GM10248 (cell line): ENCODE measurements around the gene SMPD3.

Source experiments
- CTCF ChIA-PET: fragments of 300-600 bp; sonication (Branson Sonifier 250); formaldehyde crosslinking; extraction: SDS; loops from one replicate; lab custom pipeline; 2021; ENCODE audit warnings: antibody characterized with exemption; lab: Yijun Ruan, JAX
- POLR2A ChIA-PET: fragments of 350-650 bp; sonication (Branson Sonifier 250); formaldehyde crosslinking; extraction: SDS; loops from one replicate; lab custom pipeline; 2020; ENCODE audit warnings: antibody characterized with exemption; lab: Yijun Ruan, JAX
- DNase-seq: peaks from one replicate; pipeline ENCODE4 v3.0.0; 2012; ENCODE audit errors: extremely low spot score
- CTCF ChIP-seq: IDR thresholded peaks from 2 replicates; pipeline ENCODE4 v1.5.1; 2012; ENCODE audit warnings: mild to moderate bottlenecking, low read depth; ENCODE audit errors: extremely low read depth, missing control alignments, control extremely low read depth

SMPD3 gene

DNA sequence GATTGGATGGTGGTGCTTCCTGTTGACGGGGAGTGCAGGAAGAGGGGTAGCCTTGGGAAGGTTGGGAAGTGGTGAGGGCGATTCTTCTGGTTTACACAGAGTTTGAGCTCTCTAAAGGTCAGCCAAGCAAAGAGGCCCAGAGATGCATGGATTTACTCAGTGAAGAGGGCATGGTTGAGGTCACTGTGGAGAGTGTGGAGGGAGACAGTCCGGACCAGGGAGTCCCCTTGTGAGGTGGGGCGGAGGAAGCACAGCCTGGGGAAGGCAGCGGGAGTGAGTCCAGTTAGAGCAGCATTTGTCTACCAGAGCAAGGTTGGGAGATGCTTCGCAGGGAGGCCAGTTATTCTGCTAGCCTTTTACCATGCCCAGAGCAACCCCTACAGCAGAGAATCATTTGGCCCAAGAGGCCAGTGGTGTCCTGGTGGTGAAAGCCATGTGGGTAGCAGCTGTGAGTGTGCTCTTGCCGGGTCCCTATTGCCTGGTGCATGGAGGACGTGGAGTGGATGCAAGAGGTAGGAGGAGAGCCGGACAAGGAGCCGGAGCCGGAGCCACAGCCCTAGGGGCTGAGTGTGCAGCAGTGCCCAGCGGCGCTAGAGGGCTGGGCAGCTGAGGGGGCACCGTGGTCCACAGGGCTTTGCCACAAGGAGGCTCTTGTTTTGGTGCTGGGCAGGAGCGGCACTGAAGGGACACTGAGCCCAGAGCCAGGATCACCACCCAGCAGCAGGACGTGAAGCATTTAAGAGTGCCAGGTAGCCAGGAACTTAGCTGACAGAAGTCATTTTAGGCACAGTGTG lies 109.8 kb downstream of the SMPD3 start:
- TF ChIP-seq CTCF = no peak
- no peak for DNase-seq
- POLR2A ChIA-PET = no interaction called here
- CTCF ChIA-PET = interaction anchor here (1.3 to 31.6 kb wide), 5 partner anchors 10 to 81 kb away, joined by 3 to 619 read pairs (median 6); partner anchors contain the start of gene SLC7A6

DNA sequence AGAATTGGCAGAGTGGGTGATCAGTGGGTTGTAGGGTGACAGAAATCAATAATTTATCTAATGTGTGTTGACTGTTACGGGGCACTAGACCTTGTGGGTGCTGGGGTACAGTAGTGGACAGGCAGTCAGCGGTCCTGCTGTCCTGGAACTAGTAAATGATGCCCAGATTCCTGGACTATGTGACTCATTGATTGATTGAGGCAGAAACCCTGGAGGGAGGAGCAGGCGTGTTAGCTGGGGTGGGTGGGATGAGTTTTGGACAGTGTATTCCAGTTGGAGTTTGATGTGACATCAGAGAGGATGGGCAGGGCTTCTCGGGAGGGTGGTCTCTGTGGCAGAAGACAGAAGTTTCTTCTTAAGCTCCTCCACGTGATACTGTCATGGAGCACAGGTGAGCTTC lies 113.1 kb downstream of the SMPD3 start:
- POLR2A ChIA-PET = interaction anchor here (0.5 kb wide), 1 partner anchor 119 kb away, joined by 3 read pairs; no protein-coding TSS in a partner anchor

GRCh38 chr16:68332411-68333121 lies 115.7 kb downstream of the SMPD3 start:
- POLR2A ChIA-PET = no interaction called here
- no peak for TF ChIP-seq CTCF
- no peak for DNase-seq
- CTCF ChIA-PET = interaction anchor here (0.7 to 31.6 kb wide), 7 partner anchors 11 to 104 kb away, joined by 3 to 619 read pairs (median 3); partner anchors contain the start of genes PRMT7, SLC7A6 and SLC7A6OS

More for the DNA sequence above, 113.1 kb downstream of the SMPD3 start:
- no peak for TF ChIP-seq CTCF
- CTCF ChIA-PET = interaction anchor here (0.8 to 31.6 kb wide), 4 partner anchors 9 to 78 kb away, joined by 3 to 619 read pairs (median 4); partner anchors contain the start of gene SLC7A6
- DNase-seq = no peak

- ChIA-PET POLR2A (no interaction called here), CTCF (interaction anchor here (0.7 to 31.6 kb wide), 9 partner anchors 10 to 104 kb away, joined by 3 to 619 read pairs (median 3); partner anchors contain the start of genes PLA2G15, PRMT7, SLC7A6 and SLC7A6OS)
- no peak for TF ChIP-seq CTCF
- no peak for DNase-seq
Measured at GRCh38 chr16:68331879-68332410, 116.4 kb downstream of the SMPD3 start.

DNA sequence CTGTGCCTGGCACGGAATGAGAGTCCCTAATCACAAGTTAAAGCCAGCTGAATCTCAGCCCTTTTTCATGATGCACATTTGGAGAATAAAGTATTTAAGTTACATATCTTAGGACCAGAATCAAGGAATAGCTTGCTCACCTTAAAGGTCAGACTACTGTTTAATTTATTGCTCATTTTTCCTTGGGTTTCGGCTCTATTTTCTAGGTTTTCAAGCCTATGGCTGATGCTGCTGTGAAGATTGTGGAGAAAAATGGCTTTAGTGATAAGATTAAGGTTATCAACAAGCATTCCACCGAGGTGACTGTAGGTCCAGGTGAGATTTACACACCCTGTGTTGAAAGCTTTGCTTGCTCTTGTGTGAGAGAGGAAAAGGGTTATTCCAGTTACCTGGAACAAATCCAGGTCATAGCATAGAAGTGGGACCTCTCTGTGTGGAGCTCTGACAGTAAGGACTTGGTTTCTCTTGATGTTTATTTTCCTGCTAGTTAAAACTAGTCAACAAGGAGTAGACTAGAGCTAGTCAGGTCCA lies 119.4 kb downstream of the SMPD3 start:
- DNase-seq = no peak
- TF ChIP-seq CTCF = no peak
- POLR2A ChIA-PET = no interaction called here
- CTCF ChIA-PET = interaction anchor here (0.6 to 31.6 kb wide), 37 partner anchors 10 to 306 kb away, joined by 3 to 619 read pairs (median 6); partner anchors contain the start of genes DDX28, DUS2, NFATC3 and PLA2G15
